HEK293 (cell line): ENCODE results near the gene CYP4F12.
"Not testable (repeated sequence)": the region's sequence is repeated elsewhere in the genome, so short reads cannot be mapped to it uniquely, and the experiment has no call there.

Experiments
- CTCF ChIA-PET: fragments of 350-600 bp; formaldehyde crosslinking; extraction: SDS; loops from one replicate; lab custom pipeline; 2021; ENCODE audit warnings: antibody characterized with exemption; lab: Yijun Ruan, JAX
- POLR2A ChIA-PET: fragments of 300-600 bp; formaldehyde crosslinking; extraction: SDS; loops from one replicate; lab custom pipeline; 2020; ENCODE audit warnings: antibody characterized with exemption, inconsistent platforms; lab: Yijun Ruan, JAX
- H3K27ac ChIP-seq: fragments of 200-500 bp; sonication (Bioruptor generic); 2 replicates; pipeline ENCODE4 v1.5.1; 2014; ENCODE audit warnings: low read depth, low read length, control low read depth, inconsistent platforms; ENCODE audit errors: extremely low read depth
- H3K36me3 ChIP-seq, 2 experiments: fragments of 200-500 bp in 1 of 2; sonication (Bioruptor generic) in 1 of 2; 1 replicate in 1 of 2; 2 replicates in 1 of 2; pipeline ENCODE4 v1.5.1; 2014 to 2017; ENCODE audit warnings: inconsistent platforms in 2 of 2, low read length in 2 of 2; ENCODE audit not compliant: control insufficient read depth in 2 of 2, insufficient read depth in 1 of 2
- H3K4me1 ChIP-seq: fragments of 200-500 bp; sonication (Bioruptor generic); 2 replicates; pipeline ENCODE4 v1.5.1; 2014; ENCODE audit warnings: mild to moderate bottlenecking, low read length, inconsistent platforms; ENCODE audit not compliant: control insufficient read depth, insufficient read depth
- H3K4me3 ChIP-seq: 2 replicates; pipeline ENCODE4 v1.5.1; 2011; ENCODE audit warnings: low read depth, mild to moderate bottlenecking, control low read depth, low read length, moderate library complexity
- H3K9me3 ChIP-seq: fragments of 200-500 bp; sonication (Bioruptor generic); 2 replicates; pipeline ENCODE4 v1.5.1; 2014; ENCODE audit warnings: low read depth, low read length, inconsistent platforms; ENCODE audit not compliant: control insufficient read depth, insufficient read depth
- IKZF3 ChIP-seq: fragments of 450-650 bp; IDR thresholded peaks from 2 replicates; pipeline ENCODE4 v1.5.0; 2018; ENCODE audit warnings: missing biosample characterization, mild to moderate bottlenecking, missing genetic modification characterization, moderate library complexity
- MZF1 ChIP-seq: fragments of 450-650 bp; formaldehyde crosslinking; IDR thresholded peaks from 2 replicates; pipeline ENCODE4 v1.5.1; 2017; ENCODE audit warnings: missing biosample characterization, missing genetic modification characterization, borderline replicate concordance
- SP7 ChIP-seq: fragments of 450-650 bp; formaldehyde crosslinking; IDR thresholded peaks from 2 replicates; pipeline ENCODE4 v1.5.1; 2016; ENCODE audit warnings: missing biosample characterization, missing genetic modification characterization
- ZFP69B ChIP-seq: fragments of 450-650 bp; formaldehyde crosslinking; IDR thresholded peaks from 2 replicates; pipeline ENCODE4 v1.5.1; 2016; ENCODE audit warnings: missing biosample characterization, missing genetic modification characterization
- ZIC2 ChIP-seq: fragments of 450-650 bp; formaldehyde crosslinking; IDR thresholded peaks from 2 replicates; pipeline ENCODE4 v1.5.1; 2016; ENCODE audit warnings: missing biosample characterization, missing genetic modification characterization
- ZNF114 ChIP-seq: fragments of 450-650 bp; formaldehyde crosslinking; IDR thresholded peaks from 2 replicates; pipeline ENCODE4 v1.5.0; 2017; ENCODE audit warnings: missing biosample characterization, missing genetic modification characterization
- ZNF133 ChIP-seq: fragments of 450-650 bp; formaldehyde crosslinking; IDR thresholded peaks from 2 replicates; pipeline ENCODE4 v1.5.1; 2016; ENCODE audit warnings: missing biosample characterization, missing genetic modification characterization
- ZNF146 ChIP-seq: fragments of 450-650 bp; formaldehyde crosslinking; IDR thresholded peaks from 2 replicates; pipeline ENCODE4 v1.5.1; 2016; ENCODE audit warnings: missing biosample characterization, missing genetic modification characterization
- ZNF174 ChIP-seq: fragments of 450-650 bp; formaldehyde crosslinking; IDR thresholded peaks from 2 replicates; pipeline ENCODE4 v1.5.0; 2017; ENCODE audit warnings: missing biosample characterization, mild to moderate bottlenecking, missing genetic modification characterization
- ZNF175 ChIP-seq: fragments of 450-650 bp; formaldehyde crosslinking; IDR thresholded peaks from 2 replicates; pipeline ENCODE4 v1.5.1; 2016; ENCODE audit warnings: missing biosample characterization, missing genetic modification characterization
- ZNF184 ChIP-seq: fragments of 450-650 bp; IDR thresholded peaks from 2 replicates; pipeline ENCODE4 v1.5.1; 2018; ENCODE audit warnings: missing biosample characterization, mild to moderate bottlenecking, missing genetic modification characterization
- ZNF221 ChIP-seq: fragments of 450-650 bp; formaldehyde crosslinking; IDR thresholded peaks from 2 replicates; pipeline ENCODE4 v1.5.1; 2017; ENCODE audit warnings: missing biosample characterization, missing genetic modification characterization, borderline replicate concordance
- ZNF24 ChIP-seq: fragments of 450-650 bp; formaldehyde crosslinking; IDR thresholded peaks from 2 replicates; pipeline ENCODE4 v1.5.1; 2016; ENCODE audit warnings: missing biosample characterization, missing genetic modification characterization
- ZNF37A ChIP-seq: fragments of 450-650 bp; IDR thresholded peaks from 2 replicates; pipeline ENCODE4 v1.5.1; 2018; ENCODE audit warnings: missing biosample characterization, missing genetic modification characterization
- ZNF701 ChIP-seq: fragments of 450-650 bp; formaldehyde crosslinking; IDR thresholded peaks from 2 replicates; pipeline ENCODE4 v1.5.1; 2016; ENCODE audit warnings: missing biosample characterization, missing genetic modification characterization
- TF ChIP-seq, protein P1 (sequence below): fragments of 450-650 bp; formaldehyde crosslinking; IDR thresholded peaks from 2 replicates; pipeline ENCODE4 v1.5.1; 2016; ENCODE audit warnings: missing biosample characterization, missing genetic modification characterization
- TF ChIP-seq, protein P2 (sequence below): fragments of 450-650 bp; formaldehyde crosslinking; IDR thresholded peaks from 2 replicates; pipeline ENCODE4 v1.5.1; 2016; ENCODE audit warnings: missing biosample characterization, missing genetic modification characterization, low read depth
- TF ChIP-seq, protein P3 (sequence below): IDR thresholded peaks from 2 replicates; pipeline ENCODE4 v1.6.1; 2011; ENCODE audit warnings: mild to moderate bottlenecking, low read depth, low read length, borderline replicate concordance
- TF ChIP-seq, protein P4 (sequence below): fragments of 450-650 bp; formaldehyde crosslinking; IDR thresholded peaks from 2 replicates; pipeline ENCODE4 v1.5.1; 2016; ENCODE audit warnings: missing biosample characterization, missing genetic modification characterization

CYP4F12 gene

DNA sequence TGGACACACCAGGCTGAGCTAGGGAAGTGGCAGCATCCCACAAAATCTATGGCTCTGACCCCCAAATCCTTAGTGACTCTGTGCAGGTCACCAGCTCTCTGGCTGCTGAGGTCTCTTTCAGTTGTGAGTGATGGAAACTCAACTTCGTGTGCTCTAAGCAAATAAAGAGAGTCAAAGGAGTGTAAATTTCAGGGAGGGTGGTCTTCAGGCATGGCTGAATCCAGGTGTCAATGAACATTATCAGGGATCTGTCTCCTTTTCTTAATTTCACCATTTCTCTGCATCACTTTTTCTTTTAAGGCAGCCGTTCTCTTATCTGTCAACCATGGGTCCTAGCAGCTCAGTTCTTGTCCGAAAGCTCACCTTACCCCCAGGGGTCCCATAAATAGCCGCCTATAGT, 6.2 kb downstream of the CYP4F12 start:
- Histone ChIP-seq H3K4me3 (no peak overlapping the region), H3K36me3 (no peaks in the 10 kb centered on the region), H3K9me3 (no peaks in the 10 kb centered on the region), H3K4me1 (no peaks in the 10 kb centered on the region), H3K27ac (no peak overlapping the region)
- CTCF ChIA-PET: no interaction called here
- POLR2A ChIA-PET: no interaction called here
- TF ChIP-seq, protein P1, sequence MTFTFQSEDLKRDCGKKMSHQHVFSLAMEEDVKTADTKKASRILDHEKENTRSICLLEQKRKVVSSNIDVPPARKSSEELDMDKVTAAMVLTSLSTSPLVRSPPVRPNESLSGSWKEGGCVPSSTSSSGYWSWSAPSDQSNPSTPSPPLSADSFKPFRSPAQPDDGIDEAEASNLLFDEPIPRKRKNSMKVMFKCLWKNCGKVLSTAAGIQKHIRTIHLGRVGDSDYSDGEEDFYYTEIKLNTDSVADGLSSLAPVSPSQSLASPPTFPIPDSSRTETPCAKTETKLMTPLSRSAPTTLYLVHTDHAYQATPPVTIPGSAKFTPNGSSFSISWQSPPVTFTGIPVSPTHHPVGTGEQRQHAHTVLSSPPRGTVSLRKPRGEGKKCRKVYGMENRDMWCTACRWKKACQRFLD (tag by site-specific recombination): no peak
- TF ChIP-seq, protein P2, sequence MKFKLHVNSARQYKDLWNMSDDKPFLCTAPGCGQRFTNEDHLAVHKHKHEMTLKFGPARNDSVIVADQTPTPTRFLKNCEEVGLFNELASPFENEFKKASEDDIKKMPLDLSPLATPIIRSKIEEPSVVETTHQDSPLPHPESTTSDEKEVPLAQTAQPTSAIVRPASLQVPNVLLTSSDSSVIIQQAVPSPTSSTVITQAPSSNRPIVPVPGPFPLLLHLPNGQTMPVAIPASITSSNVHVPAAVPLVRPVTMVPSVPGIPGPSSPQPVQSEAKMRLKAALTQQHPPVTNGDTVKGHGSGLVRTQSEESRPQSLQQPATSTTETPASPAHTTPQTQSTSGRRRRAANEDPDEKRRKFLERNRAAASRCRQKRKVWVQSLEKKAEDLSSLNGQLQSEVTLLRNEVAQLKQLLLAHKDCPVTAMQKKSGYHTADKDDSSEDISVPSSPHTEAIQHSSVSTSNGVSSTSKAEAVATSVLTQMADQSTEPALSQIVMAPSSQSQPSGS: no peak
- TF ChIP-seq ZNF175 (tag by site-specific recombination) (no peak), ZNF133 (no peak)

DNA sequence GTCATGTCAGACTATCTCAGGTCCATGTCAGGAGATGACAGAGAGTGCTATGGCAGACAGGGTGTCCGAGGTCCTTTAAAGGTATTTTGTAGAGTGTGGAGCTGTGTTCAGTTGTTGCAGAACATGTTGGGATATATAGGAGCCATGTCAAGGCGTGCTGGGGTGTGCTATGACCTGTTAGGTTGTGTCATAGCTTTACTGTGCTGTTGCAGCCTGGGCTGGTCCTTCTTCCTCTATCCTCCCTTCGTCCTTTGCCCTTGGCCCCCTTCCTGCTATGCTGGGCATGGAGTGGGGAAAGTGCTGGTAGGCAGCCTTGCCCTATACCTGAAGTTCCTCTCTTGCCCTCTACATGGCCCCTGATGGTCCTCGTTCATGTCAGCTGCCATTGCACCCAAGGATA, 7.0 kb downstream of the CYP4F12 start:
- H3K4me3 ChIP-seq, CTCF ChIA-PET, H3K36me3 ChIP-seq, H3K9me3 ChIP-seq, H3K4me1 ChIP-seq, POLR2A ChIA-PET, H3K27ac ChIP-seq: not testable (repeated sequence)

DNA sequence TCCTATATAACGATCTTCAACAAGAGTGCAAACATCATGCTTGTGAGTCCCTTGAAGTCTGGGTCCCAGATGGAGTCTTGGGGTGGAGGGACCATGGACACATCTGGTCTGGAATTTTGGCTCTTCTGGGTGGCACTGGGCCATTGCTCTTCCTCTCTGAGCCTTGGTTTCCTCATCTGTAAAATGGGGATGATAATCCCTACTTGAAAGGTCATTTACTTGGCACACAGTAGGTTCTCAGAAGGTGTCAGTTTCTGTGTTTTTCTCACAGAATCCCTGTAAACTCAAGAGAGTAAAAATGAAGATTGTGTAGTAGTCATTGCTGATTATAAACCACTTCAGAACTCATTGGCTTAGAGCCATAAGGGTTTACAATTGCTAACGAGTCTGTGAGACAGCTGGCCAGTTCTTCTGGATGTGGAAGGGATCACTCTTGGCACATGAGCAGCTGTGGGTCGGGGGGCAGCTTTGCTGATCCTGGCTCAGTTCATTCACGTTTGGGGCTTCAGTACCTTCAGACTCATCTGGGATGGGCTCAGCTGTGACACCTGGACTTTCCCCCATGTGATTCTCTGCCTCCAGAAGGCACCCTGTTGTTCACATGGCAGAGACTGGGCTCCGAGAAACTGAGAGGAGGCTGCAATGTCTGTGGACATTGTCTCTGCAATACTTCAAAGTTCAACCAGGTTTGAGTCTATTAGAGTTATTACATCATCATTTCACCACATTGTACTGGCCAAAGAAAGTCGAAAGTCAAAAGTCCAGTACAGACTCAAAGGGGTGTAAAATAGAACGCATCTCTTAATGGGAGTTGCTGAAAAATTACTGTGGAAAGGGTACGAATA, 7.8 kb downstream of the CYP4F12 start:
- H3K9me3 ChIP-seq: no peaks in the 10 kb centered on the region
- CTCF ChIA-PET: no interaction called here
- H3K4me3 ChIP-seq: no peak overlapping the region

More for the DNA sequence above, 7.8 kb downstream of the CYP4F12 start:
- POLR2A ChIA-PET: no interaction called here
- Histone ChIP-seq H3K27ac (no peak overlapping the region), H3K36me3 (no peaks in the 10 kb centered on the region), H3K4me1 (no peaks in the 10 kb centered on the region)
- TF ChIP-seq, protein P3, sequence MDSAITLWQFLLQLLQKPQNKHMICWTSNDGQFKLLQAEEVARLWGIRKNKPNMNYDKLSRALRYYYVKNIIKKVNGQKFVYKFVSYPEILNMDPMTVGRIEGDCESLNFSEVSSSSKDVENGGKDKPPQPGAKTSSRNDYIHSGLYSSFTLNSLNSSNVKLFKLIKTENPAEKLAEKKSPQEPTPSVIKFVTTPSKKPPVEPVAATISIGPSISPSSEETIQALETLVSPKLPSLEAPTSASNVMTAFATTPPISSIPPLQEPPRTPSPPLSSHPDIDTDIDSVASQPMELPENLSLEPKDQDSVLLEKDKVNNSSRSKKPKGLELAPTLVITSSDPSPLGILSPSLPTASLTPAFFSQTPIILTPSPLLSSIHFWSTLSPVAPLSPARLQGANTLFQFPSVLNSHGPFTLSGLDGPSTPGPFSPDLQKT: no peak
- TF ChIP-seq ZNF175 (tag by site-specific recombination) (no peak), ZNF37A (tag by site-specific recombination) (no peak), ZNF24 (tag by site-specific recombination) (no peak), IKZF3 (tag by site-specific recombination) (no peak), ZFP69B (tag by site-specific recombination) (no peak), SP7 (tag by site-specific recombination) (no peak), ZNF701 (tag by site-specific recombination) (no peak), MZF1 (tag by site-specific recombination) (no peak), ZNF184 (tag by site-specific recombination) (no peak), ZIC2 (tag by site-specific recombination) (no peak), ZNF174 (no peak), ZNF114 (tag by site-specific recombination) (no peak), ZNF146 (tag by site-specific recombination) (no peak), ZNF221 (no peak)
- TF ChIP-seq, protein P4, sequence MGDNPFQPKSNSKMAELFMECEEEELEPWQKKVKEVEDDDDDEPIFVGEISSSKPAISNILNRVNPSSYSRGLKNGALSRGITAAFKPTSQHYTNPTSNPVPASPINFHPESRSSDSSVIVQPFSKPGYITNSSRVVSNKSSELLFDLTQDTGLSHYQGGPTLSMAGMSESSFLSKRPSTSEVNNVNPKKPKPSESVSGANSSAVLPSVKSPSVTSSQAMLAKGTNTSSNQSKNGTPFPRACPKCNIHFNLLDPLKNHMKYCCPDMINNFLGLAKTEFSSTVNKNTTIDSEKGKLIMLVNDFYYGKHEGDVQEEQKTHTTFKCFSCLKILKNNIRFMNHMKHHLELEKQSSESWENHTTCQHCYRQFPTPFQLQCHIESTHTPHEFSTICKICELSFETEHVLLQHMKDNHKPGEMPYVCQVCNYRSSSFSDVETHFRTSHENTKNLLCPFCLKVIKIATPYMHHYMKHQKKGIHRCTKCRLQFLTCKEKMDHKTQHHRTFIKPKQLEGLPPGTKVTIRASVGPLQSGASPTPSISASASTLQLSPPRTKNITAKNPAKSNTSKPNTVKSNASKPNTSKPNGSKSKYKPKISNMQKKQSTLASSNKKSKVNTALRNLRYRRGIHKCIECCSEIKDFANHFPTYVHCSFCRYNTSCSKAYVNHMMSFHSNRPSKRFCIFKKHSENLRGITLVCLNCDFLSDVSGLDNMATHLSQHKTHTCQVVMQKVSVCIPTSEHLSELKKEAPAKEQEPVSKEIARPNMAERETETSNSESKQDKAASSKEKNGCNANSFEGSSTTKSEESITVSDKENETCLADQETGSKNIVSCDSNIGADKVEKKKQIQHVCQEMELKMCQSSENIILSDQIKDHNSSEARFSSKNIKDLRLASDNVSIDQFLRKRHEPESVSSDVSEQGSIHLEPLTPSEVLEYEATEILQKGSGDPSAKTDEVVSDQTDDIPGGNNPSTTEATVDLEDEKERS (tag by site-specific recombination): no peak
